GM12801 (cell line): ENCODE measurements around the gene NALCN.

Source experiments
- TF ChIP-seq, protein P1 (sequence below): IDR thresholded peaks from one replicate; pipeline ENCODE4 v1.5.1; 2011; ENCODE audit warnings: control low read depth; ENCODE audit not compliant: insufficient read length; ENCODE audit errors: extremely low read depth

The NALCN gene

DNA sequence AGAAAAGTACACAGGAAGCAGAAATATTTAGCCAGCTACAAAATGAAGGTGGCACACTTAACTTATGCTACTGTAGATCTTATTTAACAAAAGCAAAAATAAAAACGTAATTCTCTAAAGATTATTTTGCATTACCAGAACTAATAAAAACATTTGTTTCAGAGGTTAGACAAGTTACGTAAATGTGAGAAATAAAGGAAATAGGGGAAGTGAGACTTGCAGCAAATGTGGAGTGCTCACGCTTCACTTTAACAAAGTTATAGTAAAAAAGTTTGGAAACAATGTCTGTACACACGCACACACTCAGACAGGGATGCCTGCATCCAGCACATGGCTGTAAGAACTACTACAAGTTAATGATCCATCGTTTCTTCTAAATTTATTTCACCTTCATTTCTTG lies 83.7 kb downstream of the NALCN start:
- TF ChIP-seq, protein P1, sequence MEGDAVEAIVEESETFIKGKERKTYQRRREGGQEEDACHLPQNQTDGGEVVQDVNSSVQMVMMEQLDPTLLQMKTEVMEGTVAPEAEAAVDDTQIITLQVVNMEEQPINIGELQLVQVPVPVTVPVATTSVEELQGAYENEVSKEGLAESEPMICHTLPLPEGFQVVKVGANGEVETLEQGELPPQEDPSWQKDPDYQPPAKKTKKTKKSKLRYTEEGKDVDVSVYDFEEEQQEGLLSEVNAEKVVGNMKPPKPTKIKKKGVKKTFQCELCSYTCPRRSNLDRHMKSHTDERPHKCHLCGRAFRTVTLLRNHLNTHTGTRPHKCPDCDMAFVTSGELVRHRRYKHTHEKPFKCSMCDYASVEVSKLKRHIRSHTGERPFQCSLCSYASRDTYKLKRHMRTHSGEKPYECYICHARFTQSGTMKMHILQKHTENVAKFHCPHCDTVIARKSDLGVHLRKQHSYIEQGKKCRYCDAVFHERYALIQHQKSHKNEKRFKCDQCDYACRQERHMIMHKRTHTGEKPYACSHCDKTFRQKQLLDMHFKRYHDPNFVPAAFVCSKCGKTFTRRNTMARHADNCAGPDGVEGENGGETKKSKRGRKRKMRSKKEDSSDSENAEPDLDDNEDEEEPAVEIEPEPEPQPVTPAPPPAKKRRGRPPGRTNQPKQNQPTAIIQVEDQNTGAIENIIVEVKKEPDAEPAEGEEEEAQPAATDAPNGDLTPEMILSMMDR = no peak

- TF ChIP-seq, protein P1 = no peak
Observed at GRCh38 chr13:101331731-101332130, 84.6 kb downstream of the NALCN start.

DNA sequence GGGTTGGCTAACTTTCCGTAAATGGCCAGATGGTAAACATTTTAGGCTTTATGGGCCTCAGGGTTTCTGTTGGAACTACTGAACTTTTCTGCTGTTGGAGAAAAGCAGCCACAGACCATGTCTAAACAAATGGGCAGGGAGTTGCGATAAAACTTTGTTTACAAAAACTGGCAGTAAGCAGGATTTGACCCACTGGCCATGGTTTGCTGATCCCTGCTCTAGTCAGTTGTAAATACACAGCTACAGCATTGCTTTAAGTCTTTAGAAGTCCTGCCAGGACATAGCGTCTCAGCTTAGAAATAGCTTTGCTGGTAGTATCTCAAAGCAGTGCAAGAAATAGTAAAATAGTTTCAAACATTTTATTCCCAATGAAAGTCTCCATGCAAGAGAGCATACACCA lies 88.4 kb downstream of the NALCN start:
- TF ChIP-seq, protein P1 = no peak

DNA sequence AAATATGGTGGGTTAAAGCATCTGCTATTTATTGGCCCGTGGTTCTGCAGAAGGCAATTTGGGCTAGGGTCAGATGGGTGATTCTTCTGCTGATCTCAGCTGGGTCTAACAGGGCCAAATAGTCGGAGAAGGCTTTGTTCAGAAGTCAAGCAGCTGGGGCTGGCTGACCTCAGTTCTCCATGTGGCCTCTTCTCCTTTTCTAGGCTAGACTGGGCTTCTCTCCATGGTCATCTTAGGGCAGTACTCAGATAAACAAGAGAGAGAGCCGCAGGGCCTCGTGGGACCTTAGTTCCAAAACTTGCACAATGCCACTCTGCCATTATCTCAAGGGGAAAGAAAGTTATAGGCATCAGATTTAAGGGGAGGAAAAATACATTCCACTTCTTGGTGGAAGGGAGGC lies 89.6 kb downstream of the NALCN start:
- TF ChIP-seq, protein P1 = no peak

GRCh38 chr13:101325423-101325822 lies 90.9 kb downstream of the NALCN start:
- TF ChIP-seq, protein P1 = no peak

DNA sequence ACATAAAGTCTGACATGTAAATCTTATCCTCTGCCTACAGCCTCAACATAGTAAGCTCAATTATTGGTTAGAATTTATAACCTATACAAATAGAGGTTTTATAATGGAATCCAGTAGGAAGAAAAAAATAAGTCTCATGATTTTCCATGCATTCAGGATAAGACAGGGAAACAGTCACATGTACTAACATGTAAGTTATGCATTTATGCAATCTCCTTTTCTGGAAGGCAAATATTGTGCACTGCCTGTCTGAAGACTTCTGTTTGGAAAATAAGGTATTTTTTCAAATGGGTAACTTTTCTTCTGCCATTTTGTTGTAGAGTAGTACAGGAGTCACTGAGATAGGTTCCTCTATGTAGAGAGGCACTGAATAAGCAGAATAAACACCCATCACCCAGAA lies 92.7 kb downstream of the NALCN start:
- TF ChIP-seq, protein P1 = no peak

GRCh38 chr13:101317986-101318523 lies 98.3 kb downstream of the NALCN start:
- TF ChIP-seq, protein P1 = no peak

DNA sequence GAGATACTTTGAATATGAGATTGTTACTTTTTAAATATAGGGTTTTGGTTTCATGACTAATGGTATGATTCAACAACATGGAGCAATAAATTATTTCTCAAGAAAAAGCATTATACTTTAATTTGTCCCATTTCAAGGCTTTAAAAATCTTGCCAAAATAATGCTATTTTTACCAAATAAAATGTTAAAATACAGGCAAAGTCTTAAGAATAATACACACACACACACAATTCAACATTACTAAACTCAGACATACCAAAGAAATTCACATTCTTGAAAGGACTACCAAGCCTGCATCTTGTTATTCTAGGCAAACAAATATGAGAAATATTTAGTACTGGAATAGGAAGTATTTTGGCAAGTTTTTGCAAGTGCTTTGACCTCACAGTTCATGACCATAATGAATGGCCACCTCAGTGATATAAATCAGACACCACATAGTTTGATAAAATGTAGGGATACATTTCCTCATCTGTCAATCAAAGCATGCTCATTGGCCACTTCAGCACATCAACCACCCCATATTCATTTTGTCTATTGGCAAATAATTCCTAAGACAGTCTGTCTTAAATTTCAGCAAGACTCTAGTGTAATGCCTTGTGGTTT lies 107.2 kb downstream of the NALCN start:
- TF ChIP-seq, protein P1 = no peak
